Measurements from ENCODE around the gene DEPDC5.

DNA sequence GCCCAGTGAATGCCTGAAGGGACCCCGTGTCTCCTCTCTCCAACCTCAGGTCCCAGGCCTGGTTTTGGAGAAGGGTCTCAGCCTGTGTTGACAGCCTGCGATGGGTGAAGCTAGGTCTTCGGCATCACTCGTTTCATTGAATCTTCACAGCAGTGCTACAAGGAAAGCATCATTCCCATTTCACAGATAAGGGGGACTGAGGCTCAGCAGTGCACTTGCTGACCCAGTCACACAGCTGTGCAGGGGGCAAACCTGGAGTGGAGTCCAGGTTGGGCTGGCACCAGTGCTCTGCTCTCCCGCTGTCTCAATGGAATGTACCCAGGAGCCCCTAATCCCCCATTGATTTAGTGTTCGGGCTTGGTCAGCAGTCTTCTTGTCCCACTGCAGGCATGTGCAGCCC is 179.6 kb downstream of the DEPDC5 start:
- TF ChIP-seq, protein P1, sequence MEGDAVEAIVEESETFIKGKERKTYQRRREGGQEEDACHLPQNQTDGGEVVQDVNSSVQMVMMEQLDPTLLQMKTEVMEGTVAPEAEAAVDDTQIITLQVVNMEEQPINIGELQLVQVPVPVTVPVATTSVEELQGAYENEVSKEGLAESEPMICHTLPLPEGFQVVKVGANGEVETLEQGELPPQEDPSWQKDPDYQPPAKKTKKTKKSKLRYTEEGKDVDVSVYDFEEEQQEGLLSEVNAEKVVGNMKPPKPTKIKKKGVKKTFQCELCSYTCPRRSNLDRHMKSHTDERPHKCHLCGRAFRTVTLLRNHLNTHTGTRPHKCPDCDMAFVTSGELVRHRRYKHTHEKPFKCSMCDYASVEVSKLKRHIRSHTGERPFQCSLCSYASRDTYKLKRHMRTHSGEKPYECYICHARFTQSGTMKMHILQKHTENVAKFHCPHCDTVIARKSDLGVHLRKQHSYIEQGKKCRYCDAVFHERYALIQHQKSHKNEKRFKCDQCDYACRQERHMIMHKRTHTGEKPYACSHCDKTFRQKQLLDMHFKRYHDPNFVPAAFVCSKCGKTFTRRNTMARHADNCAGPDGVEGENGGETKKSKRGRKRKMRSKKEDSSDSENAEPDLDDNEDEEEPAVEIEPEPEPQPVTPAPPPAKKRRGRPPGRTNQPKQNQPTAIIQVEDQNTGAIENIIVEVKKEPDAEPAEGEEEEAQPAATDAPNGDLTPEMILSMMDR (IDR thresholded peaks at IDR 0.05) = no peak
- TF ChIP-seq POLR2A (IDR thresholded peaks at IDR 0.05) = no peak

Data from Peyer's patch (tissue), 4 donors.